Measurements from ENCODE around the gene OSTN. TPM values are rescaled to one million over a fixed set of nuclear protein-coding genes. Genes with fewer than 3 reads are reported as not detected.

Gene OSTN
- total and polyA plus RNA-seq, 2 donors (not counting 1 experiment from before 2014, with no cell fraction given) = not detected

- H3K27ac Mint-ChIP-seq = peak overlapping the region; percentile 75
- Histone ChIP-seq H4K20me1 (ENCODE audit: control insufficient read depth, insufficient read depth, low read length, poor library complexity, severe bottlenecking) (no peaks in the 10 kb centered on the region), H3K4me2 (replicated peaks; ENCODE audit: low read depth, low read length, poor library complexity, severe bottlenecking) (peak overlapping the region; percentile 42), H3K79me2 (ENCODE audit: control insufficient read depth, insufficient read depth, low read length) (no peaks in the 10 kb centered on the region), H3K9ac (ENCODE audit: low read length) (no peak overlapping the region), H3K27me3 (replicated peaks in 1 of 4; ENCODE audit: control extremely low read depth in 1 of 4, control insufficient read depth in 3 of 4, insufficient read depth in 4 of 4, low read length in 3 of 4) (no peaks in the 10 kb centered on the region), H3K27ac (ENCODE audit: low read length in 2 of 2) (peak overlapping the region in 1 of 2 donors; percentile 71), H3K4me3 (ENCODE audit: control extremely low read depth in 1 of 5, extremely low read depth in 1 of 5, insufficient read depth in 1 of 5, low read depth in 2 of 5, low read length in 4 of 5) (peak overlapping the region in 1 of 5 experiments; percentile 29), H3K9me3 (ENCODE audit: control extremely low read depth in 1 of 3, control insufficient read depth in 2 of 3, insufficient read depth in 1 of 3, low read length in 2 of 3) (no peaks in the 10 kb centered on the region), H3K36me3 (replicated peaks in 1 of 2; ENCODE audit: control extremely low read depth in 1 of 2, control insufficient read depth in 1 of 2, extremely low read depth in 1 of 2, insufficient read depth in 2 of 2, low read length in 1 of 2) (no peaks in the 10 kb centered on the region), H2AFZ (ENCODE audit: insufficient read depth, low read depth, low read length, poor library complexity, severe bottlenecking) (no peak overlapping the region), H3K4me1 (ENCODE audit: control insufficient read depth in 2 of 2, insufficient read depth in 2 of 2, low read length in 2 of 2) (peaks cover 53 to 65% of the 10 kb centered on the region in 2 donors)
- intact Hi-C loops (cut with micrococcal nuclease) = no loop called here
- no peak overlapping the region for H3K4me3 Mint-ChIP-seq
- no peaks in the 10 kb centered on the region for H3K27me3 Mint-ChIP-seq
- DNase-seq (no peak), ATAC-seq (ENCODE audit: low read depth) (no peak)
- H3K4me1 Mint-ChIP-seq = peaks cover 76% of the 10 kb centered on the region
- ChIA-PET POLR2A (interaction anchor here (0.7 kb wide), 1 partner anchor 68 kb away, joined by 13 read pairs; no protein-coding TSS in a partner anchor), CTCF (no interaction called here)
- H3K9me3 Mint-ChIP-seq (ENCODE audit: insufficient read depth) = no peaks in the 10 kb centered on the region
- TF ChIP-seq EZH2 (IDR thresholded peaks at IDR 0.05; ENCODE audit: borderline replicate concordance, insufficient read depth, low read depth, low read length, poor library complexity, severe bottlenecking) = no peak
- TF ChIP-seq CTCF (IDR thresholded peaks at IDR 0.05) = no peak
Measured at GRCh38 chr3:191256405-191256804, 57.4 kb downstream of the OSTN start.

GRCh38 chr3:191257286-191257685 is 58.2 kb downstream of the OSTN start:
- Mint-ChIP-seq H3K9me3 (ENCODE audit: insufficient read depth) (no peaks in the 10 kb centered on the region), H3K27me3 (no peaks in the 10 kb centered on the region), H3K27ac (peak overlapping the region; percentile 70), H3K4me3 (no peak overlapping the region), H3K4me1 (peaks cover 69% of the 10 kb centered on the region)
- Histone ChIP-seq H3K9me3 (ENCODE audit: control extremely low read depth in 1 of 3, control insufficient read depth in 2 of 3, insufficient read depth in 1 of 3, low read length in 2 of 3) (no peaks in the 10 kb centered on the region), H3K36me3 (replicated peaks in 1 of 2; ENCODE audit: control extremely low read depth in 1 of 2, control insufficient read depth in 1 of 2, extremely low read depth in 1 of 2, insufficient read depth in 2 of 2, low read length in 1 of 2) (no peaks in the 10 kb centered on the region), H3K4me2 (replicated peaks; ENCODE audit: low read depth, low read length, poor library complexity, severe bottlenecking) (peak overlapping the region; percentile 42), H3K79me2 (ENCODE audit: control insufficient read depth, insufficient read depth, low read length) (no peaks in the 10 kb centered on the region), H3K27me3 (replicated peaks in 1 of 4; ENCODE audit: control extremely low read depth in 1 of 4, control insufficient read depth in 3 of 4, insufficient read depth in 4 of 4, low read length in 3 of 4) (no peaks in the 10 kb centered on the region), H2AFZ (ENCODE audit: insufficient read depth, low read depth, low read length, poor library complexity, severe bottlenecking) (no peak overlapping the region), H3K4me3 (ENCODE audit: control extremely low read depth in 1 of 5, extremely low read depth in 1 of 5, insufficient read depth in 1 of 5, low read depth in 2 of 5, low read length in 4 of 5) (peak overlapping the region in 1 of 5 experiments; percentile 29), H4K20me1 (ENCODE audit: control insufficient read depth, insufficient read depth, low read length, poor library complexity, severe bottlenecking) (no peaks in the 10 kb centered on the region), H3K9ac (ENCODE audit: low read length) (no peak overlapping the region), H3K27ac (ENCODE audit: low read length in 2 of 2) (peak overlapping the region in 1 of 2 donors; percentile 66), H3K4me1 (ENCODE audit: control insufficient read depth in 2 of 2, insufficient read depth in 2 of 2, low read length in 2 of 2) (peaks cover 47 to 58% of the 10 kb centered on the region in 2 donors)
- WGBS (ENCODE audit: insufficient coverage) = no CpG with 5 or more reads among the region's 2 CpGs
- ATAC-seq (ENCODE audit: low read depth) (no peak), DNase-seq (no peak)
- TF ChIP-seq EZH2 (IDR thresholded peaks at IDR 0.05; ENCODE audit: borderline replicate concordance, insufficient read depth, low read depth, low read length, poor library complexity, severe bottlenecking) = no peak
- no peak for TF ChIP-seq CTCF (IDR thresholded peaks at IDR 0.05)
- intact Hi-C loops (cut with micrococcal nuclease) = no loop called here
- POLR2A ChIA-PET = no interaction called here
- CTCF ChIA-PET = no interaction called here

All from B cell (primary cell).